ENCODE data around the gene TMEM52B. TPM values are rescaled to one million over a fixed set of nuclear protein-coding genes. Genes with fewer than 3 reads are reported as not detected.
A peak's percentile ranks its signal among the peaks of the same experiment; 100 is the strongest.

The TMEM52B gene
- total and polyA plus RNA-seq, 2 donors from 2014 or later = 25.7 to 292 TPM

DNA sequence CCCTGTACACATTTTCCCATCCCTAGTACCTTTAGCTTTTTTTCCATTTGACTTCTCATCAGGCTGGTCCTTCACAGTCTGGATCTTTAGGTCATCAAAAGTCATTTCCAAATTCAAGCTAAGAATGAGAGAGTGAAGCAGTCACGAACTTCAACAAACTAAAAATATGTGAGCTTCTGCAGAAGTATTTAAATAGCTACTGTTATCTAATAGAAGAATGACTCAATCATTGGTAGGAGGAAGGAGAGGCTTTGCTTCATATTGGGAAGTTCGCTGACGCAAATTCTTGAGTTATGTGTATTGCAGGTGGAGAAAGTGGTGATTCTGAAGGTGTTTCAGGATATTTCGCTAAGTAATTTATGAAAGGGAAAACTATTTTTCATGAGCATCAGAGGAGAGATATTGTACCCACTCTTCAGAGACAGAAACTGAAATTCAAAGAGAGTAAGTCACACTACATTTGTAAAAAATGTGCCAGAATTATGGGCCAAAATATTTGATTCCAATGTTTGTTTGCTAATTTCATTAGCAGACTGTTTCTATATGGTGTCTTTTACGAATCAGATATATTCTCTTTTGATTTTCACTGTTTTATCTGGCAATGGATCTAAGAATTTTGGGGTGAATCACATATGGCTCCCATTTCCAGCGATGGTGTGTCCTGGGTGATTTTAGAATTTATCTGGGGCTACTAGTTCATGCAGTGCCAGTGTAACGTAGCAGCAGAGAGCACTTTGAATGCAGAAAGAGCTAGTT is 6.7 kb upstream of the TMEM52B start, which contains the start of gene OLR1:
Gene OLR1 (minus strand): TSS at position 160 of the 756 bp plus-strand sequence. CDS start 55 bp downstream, at position 105.
- no peak within 1 kb of the TSS for H3K4me3 ChIP-seq (ENCODE audit: low read length in 3 of 3)
- DNase-seq = no peak
- no peaks in the 10 kb centered on the region for H3K27me3 ChIP-seq (ENCODE audit: control insufficient read depth, insufficient read depth, low read length)
- H3K9ac ChIP-seq (ENCODE audit: low read length in 3 of 3) = no peak within 1 kb of the TSS
- no peaks in the 10 kb centered on the region for H3K9me3 ChIP-seq (ENCODE audit: control insufficient read depth in 2 of 3, insufficient read depth in 1 of 3, low read length in 3 of 3)
- TF ChIP-seq CTCF (IDR thresholded peaks at IDR 0.05; ENCODE audit: borderline replicate concordance, extremely low read depth, insufficient read depth) = no peak
- no peaks in the 10 kb centered on the region for H3K4me1 ChIP-seq (ENCODE audit: control insufficient read depth in 2 of 3, insufficient read depth in 2 of 3, low read depth in 1 of 3, low read length in 3 of 3)
- no peaks in the 10 kb centered on the region for H3K36me3 ChIP-seq (ENCODE audit: control insufficient read depth in 2 of 3, insufficient read depth in 3 of 3, low read length in 3 of 3)
- intact Hi-C loops (cut with DNase I) = no loop called here
- H3K27ac ChIP-seq (ENCODE audit: low read depth in 2 of 2, low read length in 2 of 2) = no peak within 1 kb of the TSS
- no peak for FAIRE-seq

DNA sequence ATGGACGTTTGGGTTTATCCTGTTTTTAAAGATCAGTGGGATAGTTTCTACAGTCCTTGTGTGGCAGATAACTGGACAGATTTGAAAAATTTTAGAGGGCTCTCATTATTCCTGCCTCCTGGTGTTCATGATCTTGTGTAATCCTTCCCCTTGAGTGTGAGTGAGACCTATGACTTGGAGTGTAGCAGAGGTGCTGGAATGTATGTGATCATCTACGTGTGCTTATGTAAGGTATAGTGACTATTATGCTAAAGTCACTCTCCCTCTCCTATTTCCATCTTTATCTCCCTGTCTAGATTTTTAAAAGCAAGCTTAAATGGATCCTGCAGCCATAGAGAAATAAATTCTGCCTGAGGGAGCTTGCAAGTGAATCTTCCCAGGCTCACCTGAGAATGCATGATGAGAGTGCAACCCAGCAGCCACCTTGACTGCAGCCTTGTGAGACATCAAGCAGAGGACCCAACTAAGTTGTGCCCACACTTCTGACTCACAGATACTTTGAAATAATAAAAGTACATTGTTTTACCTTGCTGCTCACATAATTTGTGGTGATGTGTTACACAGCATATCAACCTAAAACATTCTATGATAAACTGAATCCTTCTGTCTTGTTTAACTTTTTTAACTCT is 3.7 kb upstream of the TMEM52B start:
- H3K4me3 ChIP-seq (ENCODE audit: low read length in 3 of 3) = no peak overlapping the region
- no peaks in the 10 kb centered on the region for H3K4me1 ChIP-seq (ENCODE audit: control insufficient read depth in 2 of 3, insufficient read depth in 2 of 3, low read depth in 1 of 3, low read length in 3 of 3)
- no peak overlapping the region for H3K9ac ChIP-seq (ENCODE audit: low read length in 3 of 3)
- no peaks in the 10 kb centered on the region for H3K36me3 ChIP-seq (ENCODE audit: control insufficient read depth in 2 of 3, insufficient read depth in 3 of 3, low read length in 3 of 3)
- H3K27ac ChIP-seq (ENCODE audit: low read depth in 2 of 2, low read length in 2 of 2) = peak overlapping the region; percentile 73 to 75
- FAIRE-seq = no peak
- DNase-seq = no peak
- no peaks in the 10 kb centered on the region for H3K9me3 ChIP-seq (ENCODE audit: control insufficient read depth in 2 of 3, insufficient read depth in 1 of 3, low read length in 3 of 3)
- intact Hi-C loops (cut with DNase I) = no loop called here
- no peaks in the 10 kb centered on the region for H3K27me3 ChIP-seq (ENCODE audit: control insufficient read depth, insufficient read depth, low read length)
- no peak for TF ChIP-seq CTCF (IDR thresholded peaks at IDR 0.05; ENCODE audit: borderline replicate concordance, extremely low read depth, insufficient read depth)

GRCh38 chr12:10175846-10176636 is 2.8 kb upstream of the TMEM52B start:
- intact Hi-C loops (cut with DNase I) = no loop called here
- Histone ChIP-seq H3K4me3 (ENCODE audit: low read length in 3 of 3) (no peak overlapping the region), H3K27ac (ENCODE audit: low read depth in 2 of 2, low read length in 2 of 2) (peak overlapping the region; percentile 75 to 92), H3K9me3 (ENCODE audit: control insufficient read depth in 2 of 3, insufficient read depth in 1 of 3, low read length in 3 of 3) (no peaks in the 10 kb centered on the region), H3K4me1 (ENCODE audit: control insufficient read depth in 2 of 3, insufficient read depth in 2 of 3, low read depth in 1 of 3, low read length in 3 of 3) (no peaks in the 10 kb centered on the region), H3K9ac (ENCODE audit: low read length in 3 of 3) (peak overlapping the region in 1 of 3 donors; percentile 22), H3K27me3 (ENCODE audit: control insufficient read depth, insufficient read depth, low read length) (no peaks in the 10 kb centered on the region), H3K36me3 (ENCODE audit: control insufficient read depth in 2 of 3, insufficient read depth in 3 of 3, low read length in 3 of 3) (no peaks in the 10 kb centered on the region)
- no peak for TF ChIP-seq CTCF (IDR thresholded peaks at IDR 0.05; ENCODE audit: borderline replicate concordance, extremely low read depth, insufficient read depth)
- DNase-seq (peak in 3 of 5 donors; percentile 61 to 86 (median 83)), FAIRE-seq (no peak)

Measured in kidney (tissue), 14 donors.